Spleen (tissue), 11 donors: Measurements from ENCODE around the gene BTRC. TPM values are rescaled to one million over a fixed set of nuclear protein-coding genes. Genes with fewer than 3 reads are reported as not detected.

Experiments used
- DNase-seq: peaks from one replicate; pipeline ENCODE4 v3.0.0-alpha.2; 2020
- H3K27ac ChIP-seq, 8 donors: fragments of 200-600 bp; sonication (generic) in 7 of 8; 1 replicate in 4 of 8; 2 replicates in 4 of 8; pipeline versions ENCODE4 v1.5.0 to v1.8.0; 2016 to 2021; ENCODE audit warnings: inconsistent platforms in 4 of 8, mild to moderate bottlenecking in 4 of 8, moderate library complexity in 1 of 8
- H3K27me3 ChIP-seq, 7 donors: fragments of 200-600 bp; sonication (generic) in 6 of 7; replicated peaks in 1 of 7; 1 replicate in 4 of 7; 2 replicates in 3 of 7; pipeline versions ENCODE4 v1.5.0 to v1.8.0; 2016 to 2021; ENCODE audit warnings: inconsistent platforms in 3 of 7, mild to moderate bottlenecking in 1 of 7
- H3K36me3 ChIP-seq, 6 donors: fragments of 200-600 bp; sonication (generic) in 5 of 6; 1 replicate in 4 of 6; 2 replicates in 2 of 6; pipeline versions ENCODE4 v1.5.0 to v1.8.0; 2016 to 2021; ENCODE audit warnings: inconsistent platforms in 2 of 6
- H3K4me1 ChIP-seq, 6 donors: fragments of 200-600 bp; sonication (generic) in 5 of 6; 1 replicate in 3 of 6; 2 replicates in 3 of 6; pipeline versions ENCODE4 v1.5.0 to v1.8.0; 2016 to 2021; ENCODE audit warnings: inconsistent platforms in 3 of 6
- H3K4me3 ChIP-seq, 8 donors: fragments of 200-600 bp; sonication (generic) in 7 of 8; 1 replicate in 4 of 8; 2 replicates in 4 of 8; pipeline versions ENCODE4 v1.5.0 to v1.8.0; 2016 to 2021; ENCODE audit warnings: inconsistent platforms in 4 of 8, mild to moderate bottlenecking in 4 of 8, moderate library complexity in 2 of 8
- H3K9me3 ChIP-seq, 8 donors: fragments of 200-600 bp; sonication (generic) in 7 of 8; 1 replicate in 4 of 8; 2 replicates in 4 of 8; pipeline versions ENCODE4 v1.5.0 to v1.8.0; 2016 to 2021; ENCODE audit warnings: inconsistent platforms in 4 of 8
- POLR2A ChIP-seq, 3 donors: fragments of 450-650 bp; IDR thresholded peaks; one replicate each; pipeline ENCODE4 v1.5.1; 2017; ENCODE audit warnings: antibody characterized with exemption in 3 of 3, mild to moderate bottlenecking in 1 of 3
- POLR2AphosphoS5 ChIP-seq, 3 donors: sonication (generic); formaldehyde crosslinking; IDR thresholded peaks; one replicate each; pipeline ENCODE4 v1.5.1; 2017; ENCODE audit warnings: antibody characterized with exemption in 3 of 3
- WGBS, 5 donors: extraction: QIAGEN DNeasy Blood & Tissue Kit in 3 of 5; methylation state at CpG; one replicate each; pipeline versions ENCODE4 v1.1.5 to v1.1.7; 2013 to 2018; 5-methylcytosine and 5-hydroxymethylcytosine counted together
- intact Hi-C: fragments of 100-400 bp; cut with DNase I; formaldehyde crosslinking; loops from one replicate; pipeline ENCODE4 v1.15.0; 2023; ENCODE audit warnings: low total_unique reads
- polyA plus RNA-seq, 3 donors: library from polyadenylated mRNA; stranded (reverse); fragments of 200-250 nt; gene quantifications; one replicate each; pipeline ENCODE4 v1.2.1, GENCODE V29; 2013
- total RNA-seq, 7 donors: library from RNA; depleted of rRNA in 3 of 7; stranded (reverse); fragments of >200 nt in 3 of 7; fragmentation: NEBNext Ultra II Directional in 4 of 7; extraction: Animal tissue kit (Norgen Biotek cat#: 25700) in 4 of 7; gene quantifications; one replicate each; pipeline versions ENCODE4 v1.1.0 to v1.2.1, GENCODE V29; 2016 to 2021
- TF ChIP-seq, protein P1 (sequence below), 11 experiments: fragments of 200-600 bp in 7 of 11; fragments of 450-650 bp in 4 of 11; sonication (generic) in 4 of 11; IDR thresholded peaks in 8 of 11; conservative IDR thresholded peaks in 3 of 11; 1 replicate in 7 of 11; 2 replicates in 4 of 11; pipeline versions ENCODE4 v1.4.0 to v1.8.0; 2016 to 2021; ENCODE audit warnings: antibody characterized with exemption in 11 of 11, inconsistent platforms in 4 of 11, mild to moderate bottlenecking in 1 of 11
- donor health status: healthy with polysubstance abuse.
- donor health status: DM: no; HTN: no; CAD: no; lungs with moderate emphysema.
- donor health status: DM: no; HTN: no; CAD: no.
- donor health status: Bipolar disorder and iron deficiency.
- donor health status: healthy.
- donor health status: DM: no; HTN: no; CAD: no.
- donor health status: DM: yes; HTN: yes; CAD: no.

Gene BTRC
- total and polyA plus RNA-seq, 10 donors, result 2.7 to 23.9 (median 19.3) TPM

DNA sequence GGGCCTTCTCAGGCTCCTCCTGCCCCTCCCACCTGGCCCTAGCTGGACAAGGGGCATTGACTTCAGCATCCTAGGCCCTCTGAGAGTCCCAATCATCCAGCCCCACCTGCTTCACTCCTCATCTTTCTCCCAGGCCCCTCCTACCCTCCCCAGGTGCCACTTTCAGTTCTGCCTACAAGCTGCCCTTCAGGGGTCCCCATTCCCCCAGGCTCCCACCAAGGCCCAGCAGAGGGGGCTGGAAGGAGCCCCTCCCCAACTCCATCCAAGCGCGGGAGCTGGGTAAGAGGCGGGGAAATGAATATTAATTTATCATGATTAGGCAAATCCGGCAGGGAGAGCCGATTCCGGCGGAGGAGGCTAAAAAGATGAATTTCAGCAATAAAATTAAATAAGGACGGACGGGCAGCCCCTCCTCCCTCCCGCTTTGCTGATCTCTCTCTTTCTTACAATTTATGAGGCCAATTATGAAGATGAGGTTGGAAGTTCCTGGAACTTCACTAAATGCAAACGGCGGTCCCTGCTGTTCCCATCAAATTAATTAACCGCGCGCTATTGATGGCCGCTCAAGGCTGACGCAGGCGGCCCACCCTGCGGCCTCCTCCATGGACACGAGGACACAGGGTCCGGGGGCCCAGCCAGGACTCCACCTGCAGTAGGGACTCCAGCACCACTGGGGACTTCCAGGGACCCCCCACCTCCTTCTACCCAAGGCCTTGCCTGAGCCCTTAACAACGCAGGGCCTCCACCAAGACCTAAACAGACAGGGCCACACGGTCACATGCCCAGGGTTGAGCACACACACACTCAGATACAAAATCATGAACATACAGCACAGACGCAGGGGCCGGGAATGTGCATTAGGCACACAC is 220.2 kb downstream of the BTRC start:
- Histone ChIP-seq H3K27ac (no peak overlapping the region), H3K4me3 (no peak overlapping the region), H3K27me3 (peaks cover 0 to 21% (median 10%) of the 10 kb centered on the region in 7 donors), H3K4me1 (peaks cover 13 to 23% (median 20%) of the 10 kb centered on the region in 6 donors), H3K9me3 (peaks cover 0 to 12% (median 3%) of the 10 kb centered on the region in 8 donors), H3K36me3 (peaks cover 0 to 32% (median 12%) of the 10 kb centered on the region in 6 donors)
- WGBS, 5 donors, result 82 to 88% (median 84%) methylated on average over 23 to 25 of the region's 25 CpGs
- DNase-seq, result no peak
- TF ChIP-seq POLR2AphosphoS5 (IDR thresholded peaks at IDR 0.05) (no peak), POLR2A (IDR thresholded peaks at IDR 0.05) (no peak)
- TF ChIP-seq, protein P1, sequence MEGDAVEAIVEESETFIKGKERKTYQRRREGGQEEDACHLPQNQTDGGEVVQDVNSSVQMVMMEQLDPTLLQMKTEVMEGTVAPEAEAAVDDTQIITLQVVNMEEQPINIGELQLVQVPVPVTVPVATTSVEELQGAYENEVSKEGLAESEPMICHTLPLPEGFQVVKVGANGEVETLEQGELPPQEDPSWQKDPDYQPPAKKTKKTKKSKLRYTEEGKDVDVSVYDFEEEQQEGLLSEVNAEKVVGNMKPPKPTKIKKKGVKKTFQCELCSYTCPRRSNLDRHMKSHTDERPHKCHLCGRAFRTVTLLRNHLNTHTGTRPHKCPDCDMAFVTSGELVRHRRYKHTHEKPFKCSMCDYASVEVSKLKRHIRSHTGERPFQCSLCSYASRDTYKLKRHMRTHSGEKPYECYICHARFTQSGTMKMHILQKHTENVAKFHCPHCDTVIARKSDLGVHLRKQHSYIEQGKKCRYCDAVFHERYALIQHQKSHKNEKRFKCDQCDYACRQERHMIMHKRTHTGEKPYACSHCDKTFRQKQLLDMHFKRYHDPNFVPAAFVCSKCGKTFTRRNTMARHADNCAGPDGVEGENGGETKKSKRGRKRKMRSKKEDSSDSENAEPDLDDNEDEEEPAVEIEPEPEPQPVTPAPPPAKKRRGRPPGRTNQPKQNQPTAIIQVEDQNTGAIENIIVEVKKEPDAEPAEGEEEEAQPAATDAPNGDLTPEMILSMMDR (IDR thresholded peaks at IDR 0.05 in 8 of 11, conservative IDR thresholded peaks at IDR 0.05 in 3 of 11), result no peak
- intact Hi-C loops, result loop anchor here (5.0 kb wide), 1 partner anchor 362 kb away; no protein-coding TSS in a partner anchor

DNA sequence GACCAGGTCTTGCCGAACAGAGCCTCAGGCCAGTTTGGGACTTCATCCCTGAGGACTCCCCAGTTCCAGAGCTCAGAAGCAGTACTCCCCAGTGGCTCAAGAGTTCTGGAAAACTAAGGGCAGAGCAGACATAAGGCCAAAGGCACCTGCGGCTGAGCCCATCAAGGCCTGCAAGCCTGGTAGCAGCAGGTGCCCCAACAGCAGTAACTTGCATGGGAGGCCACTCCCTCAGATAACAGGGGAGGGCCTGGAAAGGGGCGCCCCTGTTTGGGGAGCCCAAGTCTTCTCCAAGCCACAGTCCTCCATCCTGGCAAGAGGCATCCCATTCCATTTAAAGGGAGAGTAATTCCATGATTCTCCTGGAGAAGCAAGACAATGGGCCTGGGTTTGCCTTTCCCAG is 221.1 kb downstream of the BTRC start:
- H3K9me3 ChIP-seq, result peaks cover 0 to 12% (median 3%) of the 10 kb centered on the region in 8 donors
- intact Hi-C loops, result no loop called here
- peaks cover 0 to 41% (median 22%) of the 10 kb centered on the region in 6 donors for H3K36me3 ChIP-seq
- DNase-seq, result no peak
- WGBS, 5 donors, result 89 to 96% (median 94%) methylated on average over 2 to 3 of the region's 3 CpGs
- H3K27ac ChIP-seq, result no peak overlapping the region
- H3K4me1 ChIP-seq, result peaks cover 6 to 13% (median 11%) of the 10 kb centered on the region in 6 donors
- TF ChIP-seq POLR2AphosphoS5 (IDR thresholded peaks at IDR 0.05), result no peak
- TF ChIP-seq POLR2A (IDR thresholded peaks at IDR 0.05), result no peak
- TF ChIP-seq, protein P1 (IDR thresholded peaks at IDR 0.05 in 8 of 11, conservative IDR thresholded peaks at IDR 0.05 in 3 of 11), result no peak
- H3K27me3 ChIP-seq, result peaks cover 0 to 12% (median under 1%) of the 10 kb centered on the region in 7 donors
- no peak overlapping the region for H3K4me3 ChIP-seq

DNA sequence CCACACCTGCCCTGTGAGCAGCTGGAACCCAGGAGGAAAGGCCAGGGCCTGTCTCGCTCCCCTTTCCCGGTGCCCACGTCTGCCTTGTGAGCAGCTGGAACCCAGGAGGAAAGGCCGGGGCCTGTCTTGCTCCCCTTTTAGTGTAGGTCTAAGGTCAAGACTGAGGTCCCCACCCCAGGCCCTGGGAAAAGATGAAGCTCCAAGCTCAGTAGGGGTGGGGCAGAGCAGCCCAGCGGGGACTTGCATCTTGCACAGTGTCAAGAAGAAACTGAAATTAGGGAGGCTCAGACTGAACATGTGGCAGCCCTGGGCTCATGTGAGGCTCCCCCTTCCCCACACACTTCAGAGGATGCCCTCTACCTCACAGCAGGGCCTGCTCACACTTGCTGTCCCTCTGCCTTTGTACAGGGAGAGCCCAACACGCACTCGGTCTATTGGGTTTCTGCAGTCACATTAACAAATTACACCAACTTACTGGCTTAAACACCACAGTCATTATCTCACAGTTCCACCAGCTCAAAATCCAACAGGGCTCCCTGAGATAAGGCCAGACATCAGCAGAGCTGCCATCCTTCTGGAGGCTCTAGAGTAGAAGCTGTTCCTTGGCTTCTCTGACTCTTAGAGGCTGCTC is 221.7 kb downstream of the BTRC start:
- H3K36me3 ChIP-seq, result peaks cover 0 to 47% (median 27%) of the 10 kb centered on the region in 6 donors
- H3K9me3 ChIP-seq, result peaks cover 0 to 12% (median 3%) of the 10 kb centered on the region in 8 donors
- intact Hi-C loops, result no loop called here
- TF ChIP-seq POLR2A (IDR thresholded peaks at IDR 0.05), result no peak
- TF ChIP-seq POLR2AphosphoS5 (IDR thresholded peaks at IDR 0.05), result no peak
- TF ChIP-seq, protein P1 (IDR thresholded peaks at IDR 0.05 in 8 of 11, conservative IDR thresholded peaks at IDR 0.05 in 3 of 11), result no peak
- no peak overlapping the region for H3K27ac ChIP-seq
- 82 to 97% (median 89%) methylated on average over 5 to 7 of the region's 7 CpGs for WGBS, 5 donors
- H3K4me1 ChIP-seq, result peaks cover 3 to 7% (median 4%) of the 10 kb centered on the region in 6 donors
- no peak for DNase-seq
- H3K27me3 ChIP-seq, result peaks cover 0 to 6% (median 0%) of the 10 kb centered on the region in 7 donors
- no peak overlapping the region for H3K4me3 ChIP-seq
